ENCODE data around the gene NPPB.

The NPPB gene

GRCh38 chr1:11856698-11857097, 2.0 kb downstream of the NPPB start:
- DNase-seq (ENCODE audit: low spot score): no peak

GRCh38 chr1:11855430-11855829, 3.3 kb downstream of the NPPB start:
- DNase-seq (ENCODE audit: low spot score): peak; percentile 22

DNA sequence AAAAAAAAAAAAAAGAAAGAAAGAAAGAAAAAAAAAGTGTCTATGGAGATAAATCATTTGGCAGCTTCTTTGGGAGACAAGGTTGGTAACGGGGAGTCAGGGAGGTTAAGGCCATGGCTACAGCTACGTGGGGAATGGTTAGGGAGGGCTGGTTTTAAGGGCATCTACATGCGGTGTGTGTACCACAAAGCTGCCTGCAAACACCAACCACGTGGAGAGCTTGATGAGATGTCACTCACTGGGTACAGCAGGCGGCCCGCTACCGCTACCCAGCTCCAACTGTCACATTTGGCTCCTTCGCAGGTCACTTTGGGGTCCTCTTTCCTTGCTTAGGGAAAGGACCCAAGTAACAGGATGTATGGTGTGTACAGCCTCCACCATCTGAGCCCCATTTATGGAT, 4.2 kb downstream of the NPPB start:
- DNase-seq (ENCODE audit: low spot score): no peak

DNA sequence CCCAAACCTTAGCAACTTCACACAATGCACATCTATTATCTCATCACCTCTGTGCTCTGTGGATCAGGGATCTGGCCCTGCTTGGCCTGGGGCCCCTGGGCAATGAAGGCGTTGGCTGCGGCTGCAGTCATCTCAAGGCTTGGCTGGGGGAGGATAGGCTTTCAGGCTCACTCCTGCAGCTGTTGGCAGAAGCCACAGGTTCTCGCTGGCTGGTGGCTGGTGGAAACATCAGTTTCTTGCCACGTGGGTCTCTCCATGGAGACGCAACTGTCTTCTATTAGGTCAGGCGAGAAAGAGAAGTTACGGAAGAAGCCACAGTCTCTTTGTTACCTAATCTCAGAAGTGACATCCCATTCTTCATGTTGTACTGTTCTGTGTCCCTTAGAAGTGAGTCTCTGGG, 7.6 kb downstream of the NPPB start:
- no peak for DNase-seq (ENCODE audit: low spot score)

GRCh38 chr1:11850156-11850555, 8.6 kb downstream of the NPPB start:
- no peak for DNase-seq (ENCODE audit: low spot score)

GRCh38 chr1:11848373-11848700, 10.4 kb downstream of the NPPB start:
- no peak for DNase-seq (ENCODE audit: low spot score)

DNA sequence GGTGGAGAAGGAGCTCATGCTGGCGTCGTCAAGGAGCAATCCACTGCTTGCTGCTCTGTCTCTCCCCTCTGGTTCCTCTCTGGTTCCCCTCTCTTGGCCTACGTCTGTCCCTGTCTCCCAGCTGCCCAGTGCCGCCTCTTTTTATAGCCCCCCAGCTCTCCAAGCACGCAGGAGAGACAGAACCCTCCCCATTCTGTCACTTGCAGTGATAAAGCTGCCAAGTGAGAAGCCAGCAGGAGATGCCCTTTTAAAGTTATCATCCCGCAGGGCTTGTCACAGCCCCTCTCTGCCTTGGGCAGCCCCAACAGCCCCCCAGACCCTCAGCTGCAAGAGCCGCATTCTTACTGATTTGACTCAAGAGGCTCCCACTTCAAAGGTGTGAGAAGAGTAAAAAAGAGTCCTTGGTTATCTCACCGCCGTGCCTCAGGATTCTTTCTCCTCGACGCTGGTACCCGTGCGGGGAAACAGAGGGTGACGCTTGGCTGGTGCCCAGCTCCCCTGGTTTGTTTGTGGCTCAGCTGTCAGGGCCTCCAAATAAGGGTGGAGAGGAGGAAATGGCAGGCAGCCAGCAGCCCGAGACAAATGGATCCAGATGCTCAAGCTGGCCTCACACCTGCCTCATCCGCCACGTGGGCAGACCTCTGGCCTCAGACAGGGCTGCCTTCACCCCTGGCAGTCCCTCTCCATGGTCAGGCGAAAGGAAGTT, 10.9 kb downstream of the NPPB start, which contains the start of gene NPPA:
TSS of gene NPPA (minus strand) at position 117 of the 706 bp plus-strand sequence. CDS start at position 18, 99 bp downstream.
- DNase-seq (ENCODE audit: low spot score): no peak

DNA sequence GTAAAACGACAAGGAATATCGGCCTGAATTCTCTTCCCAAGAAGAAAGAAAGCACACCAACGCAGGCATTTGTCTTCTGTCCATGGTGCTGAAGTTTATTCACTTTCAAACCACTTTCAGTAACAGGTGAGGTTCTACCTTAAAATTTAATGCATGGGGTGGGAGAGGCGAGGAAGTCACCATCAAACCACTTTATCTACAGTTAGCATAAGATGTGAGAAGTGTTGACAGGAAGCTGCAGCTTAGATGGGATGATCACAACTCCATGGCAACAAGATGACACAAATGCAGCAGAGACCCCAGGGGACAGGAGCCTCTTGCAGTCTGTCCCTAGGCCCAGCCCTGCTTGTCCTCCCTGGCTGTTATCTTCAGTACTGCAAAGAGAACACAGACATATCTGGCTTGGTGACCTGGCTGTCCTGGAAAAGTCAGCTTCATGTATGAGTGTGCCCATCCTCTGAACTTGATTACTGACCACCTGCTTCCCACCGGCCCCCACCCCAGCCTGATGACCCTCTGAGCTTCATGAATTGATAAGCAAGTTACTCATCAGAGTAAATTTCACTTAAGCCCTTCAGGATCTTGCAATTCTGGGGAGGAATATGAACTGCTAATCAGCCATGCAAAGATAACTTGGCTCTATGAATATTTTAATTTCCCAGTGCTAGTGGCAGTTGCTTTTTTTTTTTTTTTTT, 13.0 kb downstream of the NPPB start:
- DNase-seq (ENCODE audit: low spot score): no peak

- DNase-seq (ENCODE audit: low spot score): no peak
Measured at GRCh38 chr1:11842154-11843041, 16.3 kb downstream of the NPPB start.

- no peak for DNase-seq (ENCODE audit: low spot score)
Measured at GRCh38 chr1:11841245-11842153, 17.2 kb downstream of the NPPB start.

DNA sequence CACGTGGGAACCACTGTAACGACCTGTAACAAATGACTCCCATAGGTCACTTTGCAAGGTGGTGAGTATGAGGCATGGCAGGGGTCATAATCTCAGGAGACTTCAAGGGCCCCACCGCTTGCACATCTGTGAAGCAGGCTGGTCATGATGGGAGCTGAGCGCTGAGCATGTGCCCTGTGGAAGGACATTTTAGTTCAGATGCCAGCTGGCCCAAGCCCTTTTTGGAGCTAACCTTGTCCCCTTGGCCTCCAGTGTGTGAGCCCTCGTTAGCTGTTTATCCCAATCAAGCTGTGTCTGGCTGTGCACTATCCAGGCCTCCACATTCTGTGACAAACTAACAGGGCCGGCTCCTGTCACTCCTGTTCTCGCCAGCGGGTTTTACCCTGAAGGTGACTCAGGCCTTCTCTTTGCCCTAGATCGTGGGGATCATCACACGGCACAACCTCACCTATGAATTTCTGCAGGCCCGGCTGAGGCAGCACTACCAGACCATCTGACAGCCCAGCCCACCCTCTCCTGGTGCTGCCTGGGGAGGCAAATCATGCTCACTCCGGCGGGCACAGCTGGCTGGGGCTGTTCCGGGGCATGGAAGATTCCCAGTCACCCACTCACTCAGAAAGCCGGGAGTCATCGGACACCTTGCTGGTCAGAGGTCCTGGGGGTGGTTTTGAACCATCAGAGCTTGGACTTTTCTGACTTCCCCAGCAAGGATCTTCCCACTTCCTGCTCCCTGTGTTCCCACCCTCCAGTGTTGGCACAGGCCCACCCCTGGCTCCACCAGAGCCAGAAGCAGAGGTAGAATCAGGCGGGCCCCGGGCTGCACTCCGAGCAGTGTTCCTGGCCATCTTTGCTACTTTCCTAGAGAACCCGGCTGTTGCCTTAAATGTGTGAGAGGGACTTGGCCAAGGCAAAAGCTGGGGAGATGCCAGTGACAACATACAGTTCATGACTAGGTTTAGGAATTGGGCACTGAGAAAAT, 18.7 kb downstream of the NPPB start:
- no peak for DNase-seq (ENCODE audit: low spot score)

GRCh38 chr1:11838349-11839272, 20.1 kb downstream of the NPPB start:
- peak; percentile 69 for DNase-seq (ENCODE audit: low spot score)

DNA sequence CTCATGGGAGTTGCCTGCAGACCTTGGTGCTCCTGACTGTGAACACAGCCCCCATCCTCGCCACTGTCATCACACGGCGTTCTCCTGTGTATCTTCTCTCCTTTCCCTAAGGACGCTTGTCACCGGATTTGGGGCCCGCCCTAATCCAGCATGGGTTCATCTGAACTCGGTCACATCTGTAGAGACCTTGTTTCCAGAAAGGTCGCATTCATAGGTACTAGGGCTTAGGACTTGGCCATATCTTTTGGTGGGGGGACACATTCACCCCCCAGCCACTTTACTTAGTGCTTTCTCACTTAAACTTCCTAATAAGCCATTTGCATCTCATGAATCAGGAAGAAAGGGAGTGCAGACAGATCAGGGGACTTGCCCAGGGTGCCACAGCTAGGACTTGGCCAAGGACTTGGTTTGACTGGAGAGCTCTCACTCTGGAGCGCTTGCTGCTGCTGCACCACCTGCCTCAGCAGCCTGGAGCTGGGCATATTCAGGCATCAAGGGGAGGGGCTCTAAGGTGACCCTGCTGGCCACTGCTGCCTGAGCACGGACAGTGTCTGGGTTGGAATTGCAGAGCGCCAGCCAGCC, 20.9 kb downstream of the NPPB start:
- no peak for DNase-seq (ENCODE audit: low spot score)

GRCh38 chr1:11836955-11837766, 21.6 kb downstream of the NPPB start:
- DNase-seq (ENCODE audit: low spot score): no peak

- DNase-seq (ENCODE audit: low spot score): no peak
Measured at GRCh38 chr1:11835441-11836225, 23.1 kb downstream of the NPPB start.

DNA sequence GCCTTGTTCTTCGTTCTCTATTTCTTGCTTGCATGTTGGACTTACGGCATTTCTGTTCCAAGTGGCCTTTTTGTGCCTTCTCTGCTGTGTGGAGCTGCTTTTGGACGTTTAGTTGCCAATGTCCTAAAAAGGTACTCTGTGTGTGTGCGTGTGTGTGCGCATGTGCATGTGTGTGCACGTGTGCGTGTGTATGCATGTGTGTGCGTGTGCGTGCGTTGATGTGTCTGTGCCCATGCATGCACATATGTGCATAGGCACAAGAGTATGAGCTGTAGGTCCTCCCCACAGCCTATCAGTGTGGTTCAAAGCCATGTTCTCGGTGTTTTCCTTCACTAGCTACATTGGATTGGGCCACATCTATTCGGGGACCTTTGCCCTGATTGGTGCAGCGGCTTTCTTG, 24.8 kb downstream of the NPPB start:
- no peak for DNase-seq (ENCODE audit: low spot score)

DNA sequence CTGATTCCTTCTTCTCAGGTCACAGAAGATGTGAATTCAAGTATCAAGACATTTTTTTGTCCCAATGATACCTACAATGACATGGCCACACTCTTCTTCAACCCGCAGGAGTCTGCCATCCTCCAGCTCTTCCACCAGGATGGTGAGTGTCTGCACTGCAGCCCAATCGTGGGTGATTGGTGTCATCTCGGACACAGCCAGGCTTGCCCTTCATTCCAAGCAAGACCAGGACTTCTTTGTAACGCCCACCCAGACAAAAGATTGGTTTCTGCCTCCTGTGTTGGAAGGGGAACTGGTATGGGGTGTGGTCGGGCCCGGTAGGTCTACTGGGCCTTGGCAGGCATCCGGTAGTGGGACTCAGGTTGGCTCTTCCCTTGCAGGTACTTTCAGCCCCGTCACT, 25.2 kb downstream of the NPPB start:
- DNase-seq (ENCODE audit: low spot score): no peak

All from activated CD4-positive, alpha-beta T cell treated with anti-CD3 and anti-CD28 coated beads, Interleukin-2, Interleukin-4, amounts not matched to agents 100 ng/mL and 50 ng/mL, durations not matched to agents 16 hours and 8 hours (primary cell).